UCSD-AML1 (cell line): Measurements from ENCODE around the gene CDCA5.
A peak's percentile ranks its signal among the peaks of the same experiment; 100 is the strongest.

ENCODE experiments used
- DNase-seq: peaks from one replicate; lab custom pipeline; 2025; ENCODE audit not compliant: unreplicated experiment; lab: John Stamatoyannopoulos, UW

Gene CDCA5

DNA sequence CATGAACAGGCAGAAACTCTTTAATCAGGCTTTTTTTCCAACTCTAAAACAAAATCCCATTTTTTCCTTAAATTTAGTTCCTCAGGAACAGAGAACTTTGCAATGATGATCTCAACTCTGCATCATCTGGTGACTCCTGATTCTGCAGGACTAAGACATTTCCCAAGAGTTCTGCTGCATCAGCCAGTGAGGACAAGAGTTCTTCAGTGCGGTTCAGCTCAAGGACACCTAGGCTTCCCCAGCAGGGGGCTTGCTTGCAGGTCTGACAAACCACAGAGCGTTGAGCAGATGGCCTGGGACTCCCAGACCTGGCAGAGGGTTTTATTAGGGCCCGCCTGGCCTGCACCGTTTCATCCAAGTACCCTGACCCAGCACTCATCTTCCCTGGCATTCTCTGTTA lies 6.4 kb downstream of the CDCA5 start:
- DNase-seq: no peak

DNA sequence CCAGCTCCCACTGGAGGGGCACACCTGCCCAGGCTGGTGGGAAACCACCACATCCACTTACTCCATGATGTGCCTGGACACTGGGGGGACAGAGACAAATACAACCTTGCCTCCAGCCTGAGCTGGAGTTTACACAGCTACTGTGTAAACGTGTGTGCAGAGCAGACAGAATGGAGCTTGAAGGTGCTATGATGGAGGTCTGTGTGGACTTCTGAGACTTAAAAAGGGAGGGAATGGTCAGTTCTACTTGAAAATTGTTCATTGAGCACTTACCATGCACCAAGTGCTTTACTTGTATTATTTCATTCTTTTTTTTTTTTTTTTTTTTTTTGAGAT lies 11.2 kb downstream of the CDCA5 start:
- no peak for DNase-seq

DNA sequence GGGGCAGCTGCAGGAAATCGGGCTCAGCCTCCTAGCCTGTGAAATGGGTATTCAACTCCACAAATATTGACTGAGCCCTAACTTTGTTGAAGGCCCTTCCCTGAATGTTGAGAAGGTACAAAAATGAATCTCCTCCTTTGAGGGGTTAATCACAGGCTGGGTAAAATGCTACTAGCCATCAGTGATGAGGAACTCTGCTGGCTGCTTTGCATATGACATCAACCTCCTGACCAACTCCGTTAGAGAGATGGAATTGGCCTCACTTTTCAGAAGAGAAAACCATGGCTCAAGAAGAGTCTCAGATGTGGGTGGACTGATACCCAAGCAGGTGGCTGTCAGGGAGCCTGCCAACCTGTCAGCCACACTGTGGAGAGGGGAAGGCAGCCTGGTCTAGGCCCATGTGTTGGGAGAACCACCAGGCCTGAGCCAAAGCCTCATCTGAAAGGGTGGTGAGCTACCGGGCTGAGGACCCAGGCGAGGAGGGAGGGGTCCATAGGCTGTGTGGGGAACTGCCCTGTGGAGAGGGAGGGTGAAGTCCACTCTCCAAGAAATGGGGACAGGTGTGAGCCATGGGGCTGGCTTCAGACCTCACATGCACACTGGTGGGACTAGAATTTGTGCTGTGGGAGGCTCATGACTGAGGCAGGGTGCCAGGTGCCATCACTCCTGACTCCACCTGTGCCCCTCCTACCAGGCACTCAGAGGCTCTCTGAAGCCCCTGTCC lies 11.8 kb downstream of the CDCA5 start:
- no peak for DNase-seq

DNA sequence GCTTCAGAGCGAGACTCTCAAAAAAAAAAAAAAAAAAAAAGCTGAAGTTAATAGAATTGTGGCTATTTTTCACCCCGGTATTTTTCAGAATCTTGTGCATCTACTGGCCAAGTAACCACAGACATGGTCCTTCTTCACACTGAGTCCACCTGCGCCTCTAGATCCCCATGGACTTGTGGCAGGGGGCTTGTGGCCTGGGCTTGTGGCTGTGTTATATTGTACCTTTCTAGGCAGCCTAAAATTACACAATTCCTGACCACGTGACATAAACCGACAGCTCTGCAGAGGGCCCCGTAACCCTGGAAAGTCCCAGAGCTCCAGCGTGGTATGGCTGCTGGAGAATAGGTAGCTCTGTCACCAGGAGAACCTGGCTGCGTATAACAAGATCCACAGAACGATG lies 14.6 kb downstream of the CDCA5 start:
- peak; percentile 21 for DNase-seq

DNA sequence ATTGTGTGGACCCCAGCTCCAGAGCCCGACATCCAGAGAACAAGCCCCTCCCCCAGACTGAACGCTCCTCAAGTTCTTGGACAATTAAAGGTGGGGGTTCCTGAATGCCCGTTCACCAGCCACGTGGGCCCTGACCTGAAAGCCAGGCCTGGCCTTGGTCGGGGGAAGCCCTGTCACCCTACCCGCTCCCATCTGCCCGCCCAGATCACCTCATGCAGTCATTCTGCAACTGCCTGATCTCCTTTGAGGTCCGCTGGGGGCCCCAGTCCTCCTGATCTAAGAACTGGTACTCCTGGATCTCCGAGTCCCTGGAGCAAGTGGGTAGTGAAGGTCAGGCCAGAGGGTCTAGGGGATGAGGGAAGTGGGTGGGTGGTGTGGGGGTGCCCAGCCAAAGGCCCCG lies 16.4 kb downstream of the CDCA5 start:
- no peak for DNase-seq

DNA sequence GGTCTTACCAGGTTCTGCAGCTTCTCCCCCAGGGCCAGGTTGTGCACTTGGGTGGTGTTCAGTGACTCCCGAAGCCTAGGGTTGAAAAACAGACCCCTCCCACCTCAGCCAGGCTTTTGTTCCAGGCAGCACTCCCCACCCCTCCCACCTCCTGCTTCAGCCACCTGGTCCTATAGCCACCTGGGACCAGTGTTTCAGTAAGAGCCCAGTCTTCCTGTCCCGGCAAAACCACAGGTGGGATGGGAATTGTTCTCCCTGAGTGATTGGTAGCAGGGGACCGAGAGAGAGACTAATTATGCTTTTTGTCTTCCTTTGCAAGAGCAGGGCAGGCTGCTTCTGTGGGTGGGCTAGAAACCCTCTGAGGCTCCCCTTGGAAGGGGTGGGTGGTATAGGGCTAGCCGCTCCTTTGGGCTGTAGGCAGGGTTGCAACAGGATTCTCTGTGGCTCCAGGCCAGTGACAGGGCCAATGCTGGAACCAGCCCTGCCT lies 17.0 kb downstream of the CDCA5 start:
- DNase-seq: no peak

DNA sequence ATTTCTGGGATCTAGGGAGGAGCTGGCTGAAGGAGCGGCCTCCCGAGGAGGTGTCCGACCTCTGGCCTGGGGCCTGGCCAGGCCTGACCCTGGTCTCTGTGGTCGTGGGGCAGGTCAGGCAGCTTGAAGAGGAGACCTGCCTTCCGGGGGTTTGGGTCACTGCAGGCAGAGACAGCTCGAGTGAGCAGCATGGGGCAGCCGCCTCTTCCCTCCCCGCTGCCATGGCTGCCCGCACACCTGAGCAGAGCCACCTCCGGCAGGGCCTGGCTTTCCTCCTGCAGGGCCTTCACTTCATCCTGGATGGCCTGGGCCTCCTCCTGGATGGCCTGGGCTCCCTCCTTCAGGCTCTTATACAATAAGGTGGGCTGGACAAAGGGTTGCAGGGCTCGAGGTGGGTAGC lies 17.5 kb downstream of the CDCA5 start:
- no peak for DNase-seq

DNA sequence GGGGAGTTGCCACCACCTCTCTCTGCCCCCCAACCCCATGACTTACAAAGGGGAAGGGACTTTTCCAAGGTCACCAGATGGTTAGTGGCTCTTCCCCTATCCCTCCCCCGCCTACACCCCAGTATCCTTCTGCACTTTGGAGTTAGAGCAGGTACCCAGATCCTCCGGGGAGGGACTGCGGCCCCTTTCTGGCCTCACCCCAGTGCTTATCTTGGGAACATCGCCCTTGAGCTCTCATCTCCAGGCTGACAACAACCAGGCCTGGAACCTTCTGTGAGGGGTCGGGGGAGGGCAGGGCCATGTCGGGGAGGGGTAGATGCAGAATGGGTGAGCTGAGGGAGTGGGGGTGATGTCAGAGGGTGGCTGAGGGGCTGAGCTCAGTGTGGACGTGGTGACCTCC lies 18.0 kb downstream of the CDCA5 start:
- no peak for DNase-seq

DNA sequence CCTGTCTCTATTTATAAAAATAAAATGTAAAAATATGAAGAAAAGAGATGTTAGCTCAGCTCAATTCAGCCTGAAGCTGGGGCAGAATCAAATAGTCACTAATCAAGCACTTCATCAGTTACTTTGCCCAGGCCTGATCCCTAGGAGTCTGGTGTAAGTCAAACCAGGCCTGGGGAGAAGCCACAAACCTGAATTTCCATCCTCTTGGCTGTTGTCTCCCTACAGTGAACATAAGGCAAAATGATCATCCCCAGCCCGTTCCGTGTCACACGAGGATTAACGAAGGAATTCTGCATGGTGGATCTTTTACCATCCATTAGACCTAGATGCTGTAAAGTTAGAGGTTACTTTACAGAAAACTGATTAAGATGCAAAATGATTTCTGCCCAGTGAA lies 19.0 kb downstream of the CDCA5 start:
- DNase-seq: no peak

DNA sequence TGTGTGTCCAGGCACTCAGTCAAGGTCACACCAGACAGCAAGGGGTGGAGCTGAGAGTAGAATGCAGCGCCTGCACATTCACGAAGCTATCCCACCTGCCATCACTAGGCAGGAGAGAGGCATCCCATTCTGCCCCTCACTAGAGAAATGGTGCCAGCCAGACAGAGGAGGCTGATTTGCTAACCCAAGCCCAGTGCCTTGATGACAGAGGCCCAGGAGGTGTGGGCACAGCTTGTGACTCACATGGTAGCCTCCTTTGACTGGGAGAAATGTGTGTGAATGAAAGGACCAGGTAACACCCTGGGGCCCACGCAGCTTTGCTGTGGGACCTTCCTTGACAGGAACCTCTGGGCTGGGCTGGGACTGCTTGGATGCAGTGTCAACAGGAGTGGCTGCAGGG lies 20.3 kb downstream of the CDCA5 start:
- DNase-seq: no peak

DNA sequence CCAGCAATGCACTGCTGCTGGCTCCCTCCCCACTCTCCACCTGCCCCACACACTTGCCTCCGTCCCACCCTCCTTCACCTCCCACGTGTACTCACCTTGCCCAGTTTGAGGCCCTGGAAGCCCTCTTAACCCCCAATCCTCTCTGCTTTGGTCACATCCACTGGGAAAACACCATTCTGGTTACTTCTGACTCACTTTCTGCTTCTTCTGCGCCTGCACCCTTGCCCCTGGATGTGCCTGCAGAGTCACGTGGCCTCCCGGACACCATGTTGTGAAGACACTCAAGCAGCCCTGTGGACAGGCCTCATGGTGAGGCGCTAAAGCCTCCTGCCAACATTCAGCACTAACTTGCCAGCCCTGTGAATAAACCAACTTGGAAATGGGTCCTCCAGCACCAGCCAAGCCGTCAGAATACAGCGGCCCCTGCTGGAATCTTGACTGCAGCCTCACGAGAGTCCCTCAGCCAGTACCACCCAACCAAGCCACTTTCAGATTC lies 22.9 kb downstream of the CDCA5 start:
- no peak for DNase-seq

DNA sequence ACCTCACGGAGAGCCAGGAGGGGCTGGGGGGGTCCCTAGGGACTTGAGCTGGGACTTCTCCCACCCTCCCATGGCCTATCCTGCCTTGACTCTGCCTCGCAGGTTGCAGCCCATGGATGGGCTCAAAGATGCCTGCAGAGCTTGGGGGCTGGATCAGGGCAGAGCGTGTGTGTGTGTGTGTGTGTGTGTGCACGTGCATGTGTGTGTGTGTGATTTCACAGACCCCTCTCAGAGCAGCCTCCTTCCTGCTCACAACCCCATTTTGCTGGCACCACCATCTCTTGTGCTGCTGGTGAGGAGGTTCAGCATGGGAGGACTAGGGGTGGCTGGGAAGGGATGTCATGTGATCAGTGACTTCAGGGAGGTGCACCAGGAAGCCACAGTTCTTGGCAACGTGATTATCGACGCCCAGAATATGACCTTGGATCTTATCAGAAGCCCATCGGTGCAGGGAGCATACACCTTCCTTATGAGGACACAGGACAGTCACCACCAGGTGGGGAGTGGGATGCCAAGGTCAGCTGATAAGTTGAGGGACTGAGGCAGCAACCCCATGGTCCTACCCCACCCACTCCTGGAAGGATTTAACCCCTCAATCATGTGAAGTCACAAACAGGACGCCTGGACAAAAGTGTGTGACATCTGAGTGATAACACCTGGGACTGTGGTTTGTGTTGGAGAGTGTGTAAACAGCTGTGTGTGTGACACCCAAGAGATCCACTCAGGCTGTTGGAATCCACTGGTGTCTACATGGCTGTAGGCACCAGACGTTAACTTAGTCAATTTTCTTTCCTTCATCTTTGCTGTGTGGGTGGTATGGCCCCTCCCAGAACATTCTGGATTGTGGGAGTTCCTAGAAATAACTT lies 23.6 kb downstream of the CDCA5 start:
- no peak for DNase-seq

DNA sequence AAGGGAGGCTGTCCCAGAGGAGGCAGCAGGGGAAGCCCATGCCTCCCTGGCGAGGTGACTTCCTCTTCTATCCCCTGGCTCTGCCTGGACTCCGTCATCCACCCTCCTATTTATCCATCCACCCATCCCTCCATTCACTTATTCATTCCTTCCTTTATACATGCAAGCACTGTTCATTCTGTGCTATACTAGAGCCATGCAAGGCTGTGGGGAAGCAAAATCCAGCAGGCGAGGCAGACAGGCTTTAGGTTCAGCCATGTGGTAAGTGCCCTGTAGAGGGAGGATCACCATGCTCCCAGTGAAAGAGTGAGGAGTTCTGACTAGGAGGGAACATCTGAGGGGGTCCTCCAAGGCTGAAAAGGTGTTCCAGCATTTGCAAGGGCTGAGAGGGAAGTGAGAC lies 24.3 kb downstream of the CDCA5 start:
- DNase-seq: no peak

DNA sequence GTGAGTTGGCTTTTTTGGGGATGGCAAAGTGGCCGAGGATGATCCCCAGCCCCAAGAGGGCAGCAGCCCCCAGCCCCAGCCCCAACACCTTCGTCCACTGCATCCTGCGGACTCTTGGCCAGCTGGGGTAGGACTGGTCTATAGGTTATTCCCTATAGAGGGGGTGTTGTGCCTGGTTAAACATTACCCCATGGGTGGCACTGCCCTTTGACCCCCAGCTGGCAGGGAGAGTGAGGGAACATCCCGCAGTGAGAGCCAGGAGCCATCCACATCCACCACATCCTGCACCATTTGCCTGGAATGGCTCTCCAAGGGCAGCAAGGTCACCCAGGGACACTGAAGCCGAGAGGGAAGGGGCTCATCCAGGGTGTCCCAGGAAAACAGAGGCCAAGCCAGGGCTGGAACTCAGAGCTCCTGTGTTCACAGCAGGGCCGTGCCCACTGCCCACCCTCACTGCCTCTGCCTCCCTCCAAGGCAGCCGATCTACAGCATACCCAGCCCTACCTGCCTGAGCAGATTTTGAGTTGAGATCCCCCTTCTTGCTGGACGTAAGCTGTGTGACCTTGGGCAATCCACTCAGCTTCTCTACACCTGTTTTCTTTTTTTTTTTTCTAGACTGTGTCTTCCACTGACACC lies 25.3 kb downstream of the CDCA5 start, which contains the start of gene NAALADL1:
Gene NAALADL1, minus strand, starts transcription at position 135 of the 636 bp plus-strand sequence. Its CDS starts 32 bp downstream, at position 103.
- no peak for DNase-seq

DNA sequence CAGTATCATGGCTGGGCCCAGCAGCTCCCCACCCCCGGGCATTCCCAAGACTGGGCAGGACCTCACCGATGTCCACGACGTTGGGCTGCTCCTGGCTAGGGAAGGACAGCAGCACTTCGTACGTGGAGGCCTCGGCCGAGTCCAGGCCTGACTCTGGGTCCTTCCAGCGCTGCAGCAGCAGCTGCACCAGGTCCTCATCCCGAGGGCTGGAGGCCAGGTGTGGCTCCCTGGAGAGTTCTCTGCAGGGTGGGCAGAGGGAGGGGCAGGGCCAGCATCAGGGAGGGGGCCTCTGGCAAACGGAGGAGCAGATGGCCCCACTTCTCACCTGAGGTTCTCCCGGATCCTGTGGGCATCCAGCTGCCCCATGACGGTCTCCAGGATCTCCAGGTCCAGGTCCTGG lies 25.8 kb downstream of the CDCA5 start:
- DNase-seq: no peak

DNA sequence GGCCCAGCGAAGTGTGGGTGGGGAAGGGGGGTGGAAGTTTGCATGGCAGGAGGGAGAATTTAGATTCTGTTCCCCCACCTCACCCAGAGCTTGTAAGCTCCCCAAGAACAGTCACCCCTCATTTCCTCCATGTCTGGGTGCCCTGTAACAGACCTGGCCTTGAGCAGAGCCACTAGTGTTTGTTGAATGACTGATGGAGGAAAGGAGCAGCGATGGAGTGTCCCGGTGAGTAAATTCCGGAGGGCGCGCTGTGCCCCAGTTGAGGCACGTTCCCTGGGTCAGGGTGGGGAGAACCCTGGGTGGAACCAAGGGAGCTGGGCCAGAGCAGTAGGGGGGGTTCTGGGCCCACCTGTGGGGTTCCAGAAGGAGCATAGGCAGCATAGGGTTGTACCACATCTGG lies 26.3 kb downstream of the CDCA5 start:
- no peak for DNase-seq

DNA sequence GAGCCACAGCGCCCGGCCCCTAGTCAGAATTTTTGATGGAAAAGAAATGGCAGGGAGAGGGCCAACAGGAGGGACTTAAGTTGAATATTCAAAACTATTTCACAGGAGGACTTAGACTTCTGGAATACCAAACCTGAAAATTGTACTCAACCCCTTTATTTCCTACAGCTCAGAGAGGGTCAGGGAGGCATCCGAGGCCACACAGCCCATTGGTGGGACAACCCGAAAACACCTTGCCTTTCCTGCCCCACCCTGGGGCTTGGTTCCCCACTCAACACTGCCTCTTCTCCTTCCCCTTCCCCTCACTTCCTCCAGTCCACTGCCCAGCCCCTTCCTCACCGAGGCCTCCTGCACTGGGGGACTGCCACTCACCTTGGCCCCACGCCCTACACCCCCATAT lies 26.8 kb downstream of the CDCA5 start:
- DNase-seq: no peak

DNA sequence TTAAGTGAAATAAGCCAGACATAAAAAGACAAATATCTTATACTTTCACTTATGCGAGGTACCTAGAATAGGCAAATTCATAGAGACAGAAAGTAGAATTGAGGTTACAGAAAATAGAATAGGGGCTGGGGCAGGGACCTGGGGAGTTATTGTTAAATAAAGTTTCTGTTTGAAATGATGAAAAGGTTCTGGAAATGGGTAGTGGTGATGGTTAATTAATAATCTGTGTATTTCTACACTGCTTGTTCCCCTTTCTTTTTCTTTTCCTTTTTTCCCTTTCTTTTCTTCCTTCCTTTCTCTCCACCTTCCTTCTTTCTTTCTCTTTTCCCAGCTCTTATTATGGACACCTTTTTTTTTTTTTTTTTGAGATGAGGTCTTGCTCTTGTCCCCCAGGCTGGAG lies 28.3 kb downstream of the CDCA5 start:
- no peak for DNase-seq

DNA sequence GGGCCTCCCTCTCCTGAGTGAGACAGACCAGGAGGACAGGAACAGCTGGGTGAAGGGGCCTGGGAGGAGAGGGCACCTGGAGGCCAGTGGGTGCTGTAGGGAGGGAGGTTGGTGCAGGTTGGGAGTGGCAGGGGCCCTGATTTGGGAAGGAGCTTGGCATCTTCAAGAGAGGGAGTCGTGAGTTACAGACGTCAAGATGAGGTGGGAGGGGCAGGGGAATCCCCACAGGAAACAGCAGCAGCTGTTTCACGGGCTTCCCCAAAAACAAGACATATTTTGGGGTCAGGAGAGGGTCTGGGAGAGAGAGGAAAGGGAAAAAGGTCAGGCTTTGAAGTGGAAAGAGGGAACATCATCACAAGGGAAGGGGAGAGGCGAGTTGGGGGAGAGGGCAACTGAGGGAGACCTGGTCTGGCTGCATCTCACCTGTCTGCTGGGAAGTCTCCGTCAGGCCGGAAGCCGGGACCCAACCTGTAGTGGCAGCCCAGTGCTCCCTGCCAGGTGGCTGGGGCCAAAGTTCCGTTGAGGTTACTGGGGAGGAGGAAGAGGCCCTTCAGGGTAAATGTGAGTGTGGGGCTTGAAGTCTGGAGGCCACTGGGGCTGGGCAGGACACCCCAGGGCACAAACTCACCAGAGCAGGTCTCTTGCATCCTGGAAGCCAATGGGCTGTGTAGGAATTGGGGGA lies 29.9 kb downstream of the CDCA5 start:
- no peak for DNase-seq

DNA sequence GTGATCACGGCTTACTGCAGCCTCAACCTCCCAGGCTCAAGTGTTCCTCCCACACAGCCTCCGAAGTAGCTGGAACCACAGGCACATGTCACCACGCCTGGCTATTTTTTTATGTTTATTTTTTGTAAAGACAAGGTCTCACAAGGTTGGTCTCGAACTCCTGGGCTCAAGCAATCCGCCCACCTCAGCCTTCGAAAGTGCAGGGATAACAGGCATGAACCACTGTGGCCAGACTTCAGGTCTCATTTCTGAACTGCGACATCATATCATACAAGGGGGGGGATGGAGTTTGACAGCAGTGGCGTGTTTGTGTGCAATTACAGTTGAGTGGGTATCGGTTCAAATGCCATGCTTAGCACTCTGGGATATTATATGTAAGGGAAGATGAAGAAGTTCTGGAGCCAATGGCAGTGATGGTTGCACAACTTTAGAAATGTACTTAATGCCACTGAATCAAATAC lies 32.4 kb downstream of the CDCA5 start:
- DNase-seq: no peak
